ENCODE data around the gene ATRAID. TPM values are rescaled to one million over a fixed set of nuclear protein-coding genes. Genes with fewer than 3 reads are reported as not detected.

ATRAID gene
- total and polyA plus RNA-seq, 2 donors (not counting 3 experiments of a cell fraction or from before 2014, with no cell fraction given) = 84.3 to 283 TPM

DNA sequence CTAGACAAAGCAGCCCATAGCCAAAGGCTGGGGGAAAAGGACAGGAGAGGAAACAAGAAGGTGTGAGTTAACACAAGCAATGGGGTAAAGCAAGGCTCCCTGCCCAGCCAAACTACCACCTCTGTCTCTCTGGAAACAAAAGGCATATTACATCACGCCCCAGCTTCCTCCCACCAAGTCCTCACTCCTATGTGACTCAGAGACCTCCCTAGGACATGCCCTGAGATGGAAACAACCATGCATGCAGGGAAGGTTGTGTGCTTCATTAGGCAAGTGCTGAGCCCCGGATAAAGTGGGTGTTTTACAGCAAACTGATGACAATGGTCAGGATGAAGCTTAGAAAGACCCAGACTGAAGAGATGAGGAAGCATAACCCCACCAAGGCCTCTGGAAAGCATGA is 9.0 kb upstream of the ATRAID start:
- Histone ChIP-seq H3K79me2 (ENCODE audit: control insufficient read depth, insufficient read depth, low read length) (no peaks in the 10 kb centered on the region), H3K27ac (ENCODE audit: insufficient read depth, low read depth, low read length) (no peak overlapping the region), H3K4me1 (ENCODE audit: control insufficient read depth, extremely low read depth, insufficient read depth, low read length) (no peaks in the 10 kb centered on the region), H3K27me3 (ENCODE audit: control insufficient read depth in 2 of 2, insufficient read depth in 2 of 2, low read length in 2 of 2) (no peaks in the 10 kb centered on the region), H3K9ac (replicated peaks; ENCODE audit: extremely low read depth, insufficient read depth, low read length) (no peak overlapping the region), H3K4me2 (ENCODE audit: insufficient read depth, low read length) (no peak overlapping the region), H4K20me1 (replicated peaks; ENCODE audit: control insufficient read depth, extremely low read depth, insufficient read depth, low read length) (no peaks in the 10 kb centered on the region), H2AFZ (ENCODE audit: low read depth, low read length) (no peak overlapping the region), H3K36me3 (ENCODE audit: control insufficient read depth in 2 of 2, extremely low read depth in 1 of 2, insufficient read depth in 2 of 2, low read length in 2 of 2) (peaks cover 32 to 53% of the 10 kb centered on the region in 2 experiments), H3K9me3 (replicated peaks; ENCODE audit: control insufficient read depth, insufficient read depth, low read length) (no peaks in the 10 kb centered on the region), H3K4me3 (replicated peaks in 1 of 3; ENCODE audit: insufficient read depth in 1 of 3, low read depth in 1 of 3, low read length in 3 of 3) (no peak overlapping the region), H3K9me1 (replicated peaks; ENCODE audit: control insufficient read depth, extremely low read depth, insufficient read depth, low read length) (no peaks in the 10 kb centered on the region)
- intact Hi-C loops (cut with micrococcal nuclease) = no loop called here
- TF ChIP-seq EZH2 (IDR thresholded peaks at IDR 0.05; ENCODE audit: borderline replicate concordance, low read depth, low read length, severe bottlenecking) = no peak
- TF ChIP-seq POLR2AphosphoS5 (IDR thresholded peaks at IDR 0.05; ENCODE audit: insufficient read depth, low read depth, low read length) = no peak
- DNase-seq (ENCODE audit: low read depth, low spot score) (no peak), FAIRE-seq (no peak)
- BruUV-seq (replicated peaks) = no TSS peak
- POLR2A ChIA-PET = no interaction called here
- dilution Hi-C loops (cut with MboI; ENCODE audit: extremely low pct_ligation_motif_present, low sequenced_read_pairs) = no loop called here
- CTCF ChIA-PET = interaction anchor here (1.7 to 2.0 kb wide), 2 partner anchors 11 to 33 kb away, joined by 5 to 8 read pairs; no protein-coding TSS in a partner anchor

DNA sequence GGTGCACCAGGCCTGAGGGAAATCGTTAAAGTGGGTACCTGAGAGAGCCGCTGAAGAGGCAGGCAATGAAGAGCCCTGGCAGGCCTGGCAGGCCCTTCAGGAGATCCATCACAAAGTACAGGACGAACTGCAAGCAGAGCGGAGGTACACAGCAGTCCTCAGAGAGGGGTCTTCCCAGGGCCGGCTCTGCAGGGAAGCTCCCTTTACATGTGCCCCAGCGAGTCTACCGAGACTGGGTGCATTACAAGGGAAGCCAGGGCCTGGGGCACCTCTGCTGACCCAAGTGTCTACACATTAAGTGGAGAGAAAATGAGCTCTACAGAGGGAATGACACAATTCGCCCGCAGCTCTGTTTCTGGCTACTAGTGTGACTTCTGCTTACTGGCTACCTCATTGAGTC is 8.1 kb upstream of the ATRAID start:
- H2AFZ ChIP-seq (ENCODE audit: low read depth, low read length) = no peak overlapping the region
- CTCF ChIA-PET = interaction anchor here (1.7 to 2.0 kb wide), 2 partner anchors 12 to 34 kb away, joined by 5 to 8 read pairs; no protein-coding TSS in a partner anchor
- intact Hi-C loops (cut with micrococcal nuclease) = no loop called here

More for the DNA sequence above, 8.1 kb upstream of the ATRAID start:
- Histone ChIP-seq H3K9ac (replicated peaks; ENCODE audit: extremely low read depth, insufficient read depth, low read length) (no peak overlapping the region), H3K36me3 (ENCODE audit: control insufficient read depth in 2 of 2, extremely low read depth in 1 of 2, insufficient read depth in 2 of 2, low read length in 2 of 2) (peaks cover 32 to 58% of the 10 kb centered on the region in 2 experiments), H3K79me2 (ENCODE audit: control insufficient read depth, insufficient read depth, low read length) (peaks cover 5% of the 10 kb centered on the region), H3K4me2 (ENCODE audit: insufficient read depth, low read length) (no peak overlapping the region), H3K4me1 (ENCODE audit: control insufficient read depth, extremely low read depth, insufficient read depth, low read length) (no peaks in the 10 kb centered on the region), H3K27me3 (ENCODE audit: control insufficient read depth in 2 of 2, insufficient read depth in 2 of 2, low read length in 2 of 2) (no peaks in the 10 kb centered on the region), H3K9me1 (replicated peaks; ENCODE audit: control insufficient read depth, extremely low read depth, insufficient read depth, low read length) (no peaks in the 10 kb centered on the region), H4K20me1 (replicated peaks; ENCODE audit: control insufficient read depth, extremely low read depth, insufficient read depth, low read length) (no peaks in the 10 kb centered on the region), H3K27ac (ENCODE audit: insufficient read depth, low read depth, low read length) (no peak overlapping the region), H3K9me3 (replicated peaks; ENCODE audit: control insufficient read depth, insufficient read depth, low read length) (no peaks in the 10 kb centered on the region), H3K4me3 (replicated peaks in 1 of 3; ENCODE audit: insufficient read depth in 1 of 3, low read depth in 1 of 3, low read length in 3 of 3) (no peak overlapping the region)
- dilution Hi-C loops (cut with MboI; ENCODE audit: extremely low pct_ligation_motif_present, low sequenced_read_pairs) = no loop called here
- DNase-seq (ENCODE audit: low read depth, low spot score) (no peak), FAIRE-seq (no peak)
- BruUV-seq (replicated peaks) = no TSS peak
- TF ChIP-seq EZH2 (IDR thresholded peaks at IDR 0.05; ENCODE audit: borderline replicate concordance, low read depth, low read length, severe bottlenecking) (no peak), POLR2A (IDR thresholded peaks at IDR 0.05; ENCODE audit: low read depth, low read length) (no peak), MYC (IDR thresholded peaks at IDR 0.05; ENCODE audit: low read depth, low read length) (no peak), POLR2AphosphoS5 (IDR thresholded peaks at IDR 0.05; ENCODE audit: insufficient read depth, low read depth, low read length) (no peak), FOS (IDR thresholded peaks at IDR 0.05; ENCODE audit: borderline replicate concordance, insufficient read depth, low read length) (no peak), GATA2 (IDR thresholded peaks at IDR 0.05; ENCODE audit: insufficient read depth, insufficient read length, low read depth, low read length) (no peak)
- TF ChIP-seq, protein P1, sequence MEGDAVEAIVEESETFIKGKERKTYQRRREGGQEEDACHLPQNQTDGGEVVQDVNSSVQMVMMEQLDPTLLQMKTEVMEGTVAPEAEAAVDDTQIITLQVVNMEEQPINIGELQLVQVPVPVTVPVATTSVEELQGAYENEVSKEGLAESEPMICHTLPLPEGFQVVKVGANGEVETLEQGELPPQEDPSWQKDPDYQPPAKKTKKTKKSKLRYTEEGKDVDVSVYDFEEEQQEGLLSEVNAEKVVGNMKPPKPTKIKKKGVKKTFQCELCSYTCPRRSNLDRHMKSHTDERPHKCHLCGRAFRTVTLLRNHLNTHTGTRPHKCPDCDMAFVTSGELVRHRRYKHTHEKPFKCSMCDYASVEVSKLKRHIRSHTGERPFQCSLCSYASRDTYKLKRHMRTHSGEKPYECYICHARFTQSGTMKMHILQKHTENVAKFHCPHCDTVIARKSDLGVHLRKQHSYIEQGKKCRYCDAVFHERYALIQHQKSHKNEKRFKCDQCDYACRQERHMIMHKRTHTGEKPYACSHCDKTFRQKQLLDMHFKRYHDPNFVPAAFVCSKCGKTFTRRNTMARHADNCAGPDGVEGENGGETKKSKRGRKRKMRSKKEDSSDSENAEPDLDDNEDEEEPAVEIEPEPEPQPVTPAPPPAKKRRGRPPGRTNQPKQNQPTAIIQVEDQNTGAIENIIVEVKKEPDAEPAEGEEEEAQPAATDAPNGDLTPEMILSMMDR (IDR thresholded peaks at IDR 0.05; ENCODE audit: extremely low read depth in 1 of 2, insufficient read depth in 1 of 2, low read depth in 1 of 2, low read length in 2 of 2) = no peak
- TF ChIP-seq, protein P2, sequence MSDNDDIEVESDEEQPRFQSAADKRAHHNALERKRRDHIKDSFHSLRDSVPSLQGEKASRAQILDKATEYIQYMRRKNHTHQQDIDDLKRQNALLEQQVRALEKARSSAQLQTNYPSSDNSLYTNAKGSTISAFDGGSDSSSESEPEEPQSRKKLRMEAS (IDR thresholded peaks at IDR 0.05; ENCODE audit: insufficient read depth, insufficient read length) = no peak
- POLR2A ChIA-PET = no interaction called here

Measured in endothelial cell of umbilical vein (primary cell).